ENCODE results near the gene ASXL1.

The ASXL1 gene

GRCh38 chr20:32442630-32443373, 84.7 kb downstream of the ASXL1 start:
- DNase-seq = no peak

- no peak for DNase-seq
Measured at GRCh38 chr20:32443386-32443974, 85.3 kb downstream of the ASXL1 start.

GRCh38 chr20:32444474-32445220, 86.5 kb downstream of the ASXL1 start:
- DNase-seq = no peak

- DNase-seq = peak; percentile 9
Measured at GRCh38 chr20:32445539-32446273, 87.6 kb downstream of the ASXL1 start.

- no peak for DNase-seq
Measured at GRCh38 chr20:32446301-32447100, 88.4 kb downstream of the ASXL1 start.

GRCh38 chr20:32447136-32448027, 89.3 kb downstream of the ASXL1 start:
- DNase-seq = no peak

- no peak for DNase-seq
Measured at GRCh38 chr20:32448306-32449056, 90.3 kb downstream of the ASXL1 start.

- no peak for DNase-seq
Measured at GRCh38 chr20:32449057-32449889, 91.1 kb downstream of the ASXL1 start.

GRCh38 chr20:32449890-32450401, 91.8 kb downstream of the ASXL1 start:
- DNase-seq = no peak

GRCh38 chr20:32450484-32451061, 92.4 kb downstream of the ASXL1 start:
- no peak for DNase-seq

GRCh38 chr20:32451340-32451681, 93.2 kb downstream of the ASXL1 start:
- DNase-seq = no peak

- no peak for DNase-seq
Measured at GRCh38 chr20:32451682-32452461, 93.7 kb downstream of the ASXL1 start.

GRCh38 chr20:32452776-32453466, 94.8 kb downstream of the ASXL1 start:
- DNase-seq = no peak

GRCh38 chr20:32453467-32454163, 95.5 kb downstream of the ASXL1 start:
- no peak for DNase-seq

GRCh38 chr20:32454164-32455145, 96.3 kb downstream of the ASXL1 start:
- DNase-seq = no peak

Measured in CD4-positive, alpha-beta T cell treated with Interleukin-17A for 1 hour (primary cell).